T47D (cell line): ENCODE data around the gene RNF44.

Experiments used
- DNase-seq, 2 experiments: peaks; one replicate each; pipeline versions ENCODE4 v3.0.0 to v3.0.0-alpha.2; 2011 to 2012; ENCODE audit warnings: low read depth in 1 of 2, low spot score in 1 of 2
- JUND ChIP-seq: IDR thresholded peaks from 2 replicates; pipeline ENCODE4 v1.6.1; 2012; ENCODE audit warnings: low read depth
- in situ Hi-C: cut with HindIII; loops from 2 replicates; pipeline ENCODE4 v1.10.0; 2016; ENCODE audit warnings: low sequenced_read_pairs, low pct_unique_long_range_greater_than_20kb

The RNF44 gene

GRCh38 chr5:176517053-176517661 is 20.0 kb downstream of the RNF44 start:
- in situ Hi-C loops, result no loop called here
- no peak for DNase-seq
- no peak for TF ChIP-seq JUND

GRCh38 chr5:176515396-176515795 is 21.8 kb downstream of the RNF44 start:
- DNase-seq, result no peak
- TF ChIP-seq JUND, result no peak
- in situ Hi-C loops, result no loop called here

GRCh38 chr5:176514244-176514950 is 22.8 kb downstream of the RNF44 start:
- no peak for DNase-seq
- in situ Hi-C loops, result no loop called here
- no peak for TF ChIP-seq JUND

- in situ Hi-C loops, result no loop called here
- TF ChIP-seq JUND, result no peak
- no peak for DNase-seq
Measured at GRCh38 chr5:176513788-176514187, 23.4 kb downstream of the RNF44 start.

GRCh38 chr5:176508603-176509002 is 28.6 kb downstream of the RNF44 start:
- in situ Hi-C loops, result no loop called here
- no peak for DNase-seq
- TF ChIP-seq JUND, result no peak

GRCh38 chr5:176507911-176508310 is 29.3 kb downstream of the RNF44 start:
- no peak for TF ChIP-seq JUND
- in situ Hi-C loops, result no loop called here
- DNase-seq, result no peak

- no peak for TF ChIP-seq JUND
- in situ Hi-C loops, result no loop called here
Measured at GRCh38 chr5:176503496-176503895, 33.7 kb downstream of the RNF44 start.

GRCh38 chr5:176501333-176501732 is 35.9 kb downstream of the RNF44 start:
- TF ChIP-seq JUND, result no peak
- in situ Hi-C loops, result no loop called here
- DNase-seq, result no peak

More at GRCh38 chr5:176503496-176503895, 33.7 kb downstream of the RNF44 start:
- DNase-seq, result no peak

- no peak for TF ChIP-seq JUND
- DNase-seq, result no peak
- in situ Hi-C loops, result no loop called here
Measured at GRCh38 chr5:176500511-176500910, 36.7 kb downstream of the RNF44 start.

GRCh38 chr5:176499273-176499672 is 37.9 kb downstream of the RNF44 start:
- no peak for DNase-seq
- in situ Hi-C loops, result no loop called here
- TF ChIP-seq JUND, result no peak

GRCh38 chr5:176497852-176498251 is 39.4 kb downstream of the RNF44 start:
- in situ Hi-C loops, result no loop called here
- no peak for TF ChIP-seq JUND
- DNase-seq, result no peak

- TF ChIP-seq JUND, result no peak
- in situ Hi-C loops, result no loop called here
- DNase-seq, result no peak
Measured at GRCh38 chr5:176492431-176492830, 44.8 kb downstream of the RNF44 start.

- DNase-seq, result no peak
- in situ Hi-C loops, result no loop called here
- no peak for TF ChIP-seq JUND
Measured at GRCh38 chr5:176491901-176492300, 45.3 kb downstream of the RNF44 start.
